ENCODE results near the gene SPEN. TPM values are rescaled to one million over a fixed set of nuclear protein-coding genes. Genes with fewer than 3 reads are reported as not detected.
"Not testable (repeated sequence)": the region's sequence is repeated elsewhere in the genome, so short reads cannot be mapped to it uniquely, and the experiment has no call there.

SPEN gene
- total and polyA plus RNA-seq, 5 donors from 2014 or later: 7.4 to 92.4 (median 8.0) TPM

- DNase-seq (no peak), ATAC-seq (ENCODE audit: low read depth in 2 of 2) (no peak)
- H3K4me3 Mint-ChIP-seq: peak overlapping the region; percentile 87 to 93 (median 88)
- H3K4me1 ChIP-seq (ENCODE audit: control insufficient read depth, insufficient read depth, low read length, poor library complexity, severe bottlenecking): peaks cover 23% of the 10 kb centered on the region
- H3K4me1 Mint-ChIP-seq: peaks cover 15 to 55% (median 36%) of the 10 kb centered on the region in 4 donors
- H3K4me3 ChIP-seq (ENCODE audit: low read depth, low read length): peak overlapping the region; percentile 81
- no peaks in the 10 kb centered on the region for H3K9me3 ChIP-seq (ENCODE audit: control insufficient read depth in 2 of 2, low read length in 2 of 2)
- peaks cover 14% of the 10 kb centered on the region for H3K27me3 Mint-ChIP-seq
- peaks cover 22% of the 10 kb centered on the region for H3K36me3 ChIP-seq (ENCODE audit: control insufficient read depth, insufficient read depth, low read length)
- H3K27me3 ChIP-seq (ENCODE audit: control insufficient read depth, insufficient read depth, low read length): no peaks in the 10 kb centered on the region
- peak overlapping the region; percentile 77 for H3K27ac ChIP-seq (ENCODE audit: insufficient read depth, low read length, poor library complexity, severe bottlenecking)
- H3K36me3 Mint-ChIP-seq: peaks cover 20% of the 10 kb centered on the region
- H3K9me3 Mint-ChIP-seq: peaks cover 0 to 2% (median 0%) of the 10 kb centered on the region in 7 donors
- peak overlapping the region; percentile 53 to 90 (median 82) for H3K27ac Mint-ChIP-seq
Measured at GRCh38 chr1:15974855-15975254, 127.3 kb downstream of the SPEN start.

DNA sequence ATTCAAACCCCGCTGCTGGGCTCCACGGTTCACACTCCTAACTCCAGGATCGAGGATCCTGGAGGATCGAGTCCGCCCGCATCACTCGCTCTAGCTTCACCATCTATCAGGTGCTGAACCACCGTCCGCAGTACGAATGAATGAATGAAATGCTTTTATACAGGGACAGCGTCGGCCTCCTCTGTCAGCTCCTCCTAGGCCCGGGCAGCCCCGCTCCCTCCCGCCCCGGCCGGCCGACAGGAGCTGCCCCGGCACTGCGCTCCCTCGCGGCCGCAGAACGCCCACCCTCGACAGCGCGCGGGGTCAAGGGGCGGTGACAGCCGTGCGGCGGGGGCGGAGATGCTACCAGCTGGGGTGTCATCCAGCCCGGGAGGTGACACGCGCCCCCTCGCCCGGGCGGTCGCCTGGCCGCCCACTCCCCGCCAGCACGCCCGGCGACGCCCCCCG is 127.9 kb downstream of the SPEN start:
- H3K27ac ChIP-seq (ENCODE audit: insufficient read depth, low read length, poor library complexity, severe bottlenecking): peak overlapping the region; percentile 77
- H3K27me3 ChIP-seq (ENCODE audit: control insufficient read depth, insufficient read depth, low read length): no peaks in the 10 kb centered on the region
- H3K9me3 Mint-ChIP-seq: peaks cover 0 to 2% (median 0%) of the 10 kb centered on the region in 7 donors
- ATAC-seq (ENCODE audit: low read depth in 2 of 2) (peak; percentile 51), DNase-seq (peak in 2 of 3 donors; percentile 58 to 69)
- H3K4me3 ChIP-seq (ENCODE audit: low read depth, low read length): peak overlapping the region; percentile 81
- peaks cover 23% of the 10 kb centered on the region for H3K4me1 ChIP-seq (ENCODE audit: control insufficient read depth, insufficient read depth, low read length, poor library complexity, severe bottlenecking)
- peak overlapping the region; percentile 87 to 93 (median 88) for H3K4me3 Mint-ChIP-seq
- peaks cover 11 to 50% (median 34%) of the 10 kb centered on the region in 4 donors for H3K4me1 Mint-ChIP-seq
- H3K9me3 ChIP-seq (ENCODE audit: control insufficient read depth in 2 of 2, low read length in 2 of 2): no peaks in the 10 kb centered on the region
- peaks cover 14% of the 10 kb centered on the region for H3K27me3 Mint-ChIP-seq
- H3K27ac Mint-ChIP-seq: peak overlapping the region; percentile 69 to 90 (median 82)
- peaks cover 18% of the 10 kb centered on the region for H3K36me3 ChIP-seq (ENCODE audit: control insufficient read depth, insufficient read depth, low read length)
- H3K36me3 Mint-ChIP-seq: peaks cover 16% of the 10 kb centered on the region

DNA sequence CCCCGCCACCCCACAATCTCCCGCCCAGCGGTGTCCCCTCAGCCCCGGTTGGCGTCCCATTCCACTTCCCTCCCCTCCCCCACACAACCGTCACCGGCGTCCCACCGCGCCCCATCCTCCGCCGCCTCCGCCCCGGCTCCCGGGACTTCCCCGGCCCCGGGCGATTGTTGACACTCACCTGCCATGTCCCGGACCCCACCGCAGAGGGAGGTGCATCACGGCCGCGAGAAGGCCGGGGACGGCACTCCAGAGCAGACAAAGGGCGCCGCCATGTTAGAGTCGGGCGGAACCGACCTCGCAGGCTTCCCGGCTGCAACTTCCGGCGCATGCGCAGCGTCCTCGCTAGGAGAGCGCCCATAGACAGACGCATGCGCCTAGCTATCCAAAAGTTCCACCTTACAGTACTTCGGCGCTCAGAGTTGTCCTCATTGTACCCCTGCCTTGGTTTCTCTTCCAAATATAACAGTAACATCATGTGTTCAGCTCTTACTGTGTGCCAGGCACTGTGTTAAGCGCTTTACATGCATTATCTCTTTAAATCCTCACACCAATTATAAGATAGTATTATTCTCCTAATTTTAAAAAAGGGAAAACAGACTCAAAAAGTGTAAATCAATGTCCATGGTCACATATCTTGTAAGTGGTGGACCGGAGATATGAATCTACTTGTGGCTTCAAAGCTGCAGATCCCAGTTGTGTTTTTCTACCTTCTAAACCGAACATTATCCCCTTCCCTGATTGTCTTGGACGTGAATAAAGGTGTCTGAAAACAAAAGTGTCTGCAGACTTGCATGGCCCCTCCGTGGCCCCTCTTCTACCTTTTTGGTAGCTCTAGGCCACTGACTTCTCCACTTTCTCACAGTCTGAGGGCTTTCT is 128.5 kb downstream of the SPEN start, which contains the start of gene ZBTB17:
Gene ZBTB17 (minus strand): TSS at position 297 of the 876 bp plus-strand sequence. CDS start 27,606 bp downstream, outside the sequence.
- H3K4me1 Mint-ChIP-seq: peaks cover 11 to 47% (median 34%) of the 10 kb centered on the region in 4 donors

DNA sequence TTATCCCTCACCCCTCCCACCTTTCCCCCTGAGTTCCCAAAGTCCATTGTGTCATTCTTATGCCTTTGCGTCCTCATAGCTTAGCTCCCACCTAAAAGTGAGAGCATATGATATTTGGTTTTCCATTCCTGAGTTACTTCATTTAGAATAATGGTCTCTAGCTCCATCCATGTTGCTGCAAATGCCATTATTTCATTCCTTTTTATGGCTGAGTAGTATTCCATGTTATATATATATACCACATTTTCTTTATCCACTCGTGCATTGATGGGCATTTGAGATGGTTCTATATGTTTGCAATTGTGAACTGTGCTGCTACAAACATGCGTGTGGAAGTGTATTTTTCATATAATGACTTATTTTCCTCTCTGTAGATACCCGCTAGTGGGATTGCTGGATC is 130.4 kb downstream of the SPEN start:
- Mint-ChIP-seq H3K4me3 (peak overlapping the region in 2 of 4 donors; percentile 3 to 50), H3K4me1 (peaks cover 11 to 34% (median 23%) of the 10 kb centered on the region in 4 donors), H3K27me3 (peaks cover 21% of the 10 kb centered on the region)
- not testable (repeated sequence) for H3K9me3 Mint-ChIP-seq; H3K27ac ChIP-seq (ENCODE audit: insufficient read depth, low read length, poor library complexity, severe bottlenecking); H3K27me3 ChIP-seq (ENCODE audit: control insufficient read depth, insufficient read depth, low read length); H3K27ac Mint-ChIP-seq; ATAC-seq (ENCODE audit: low read depth in 2 of 2); DNase-seq; H3K4me3 ChIP-seq (ENCODE audit: low read depth, low read length); H3K36me3 ChIP-seq (ENCODE audit: control insufficient read depth, insufficient read depth, low read length); H3K9me3 ChIP-seq (ENCODE audit: control insufficient read depth in 2 of 2, low read length in 2 of 2); H3K36me3 Mint-ChIP-seq
- H3K4me1 ChIP-seq (ENCODE audit: control insufficient read depth, insufficient read depth, low read length, poor library complexity, severe bottlenecking): peaks cover 18% of the 10 kb centered on the region

More for the DNA sequence above, 128.5 kb downstream of the SPEN start, which contains the start of gene ZBTB17:
- no peaks in the 10 kb centered on the region for H3K9me3 ChIP-seq (ENCODE audit: control insufficient read depth in 2 of 2, low read length in 2 of 2)
- Mint-ChIP-seq H3K27ac (peak within 1 kb of the TSS; percentile 71 to 93 (median 82)), H3K36me3 (peaks cover 16% of the 10 kb centered on the region), H3K27me3 (peaks cover 17% of the 10 kb centered on the region), H3K4me3 (peak within 1 kb of the TSS; percentile 89 to 99 (median 94)), H3K9me3 (peaks cover 0 to 2% (median 0%) of the 10 kb centered on the region in 7 donors)
- H3K4me1 ChIP-seq (ENCODE audit: control insufficient read depth, insufficient read depth, low read length, poor library complexity, severe bottlenecking): peaks cover 23% of the 10 kb centered on the region
- DNase-seq: peak; percentile 93 to 95 (median 94)
- H3K4me3 ChIP-seq (ENCODE audit: low read depth, low read length): peak within 1 kb of the TSS; percentile 81
- ATAC-seq (ENCODE audit: low read depth in 2 of 2): peak; percentile 89 to 95
- no peaks in the 10 kb centered on the region for H3K27me3 ChIP-seq (ENCODE audit: control insufficient read depth, insufficient read depth, low read length)
- H3K36me3 ChIP-seq (ENCODE audit: control insufficient read depth, insufficient read depth, low read length): peaks cover 18% of the 10 kb centered on the region
- H3K27ac ChIP-seq (ENCODE audit: insufficient read depth, low read length, poor library complexity, severe bottlenecking): peak within 1 kb of the TSS; percentile 77

- peaks cover 0 to 1% (median 0%) of the 10 kb centered on the region in 7 donors for H3K9me3 Mint-ChIP-seq
- no peak overlapping the region for H3K27ac ChIP-seq (ENCODE audit: insufficient read depth, low read length, poor library complexity, severe bottlenecking)
- no peaks in the 10 kb centered on the region for H3K9me3 ChIP-seq (ENCODE audit: control insufficient read depth in 2 of 2, low read length in 2 of 2)
- no peak overlapping the region for H3K27ac Mint-ChIP-seq
- H3K4me1 Mint-ChIP-seq: peaks cover 0 to 3% (median 1%) of the 10 kb centered on the region in 4 donors
- peaks cover 29% of the 10 kb centered on the region for H3K27me3 Mint-ChIP-seq
- no peaks in the 10 kb centered on the region for H3K4me1 ChIP-seq (ENCODE audit: control insufficient read depth, insufficient read depth, low read length, poor library complexity, severe bottlenecking)
- no peaks in the 10 kb centered on the region for H3K36me3 Mint-ChIP-seq
- no peaks in the 10 kb centered on the region for H3K27me3 ChIP-seq (ENCODE audit: control insufficient read depth, insufficient read depth, low read length)
- no peak overlapping the region for H3K4me3 ChIP-seq (ENCODE audit: low read depth, low read length)
- no peak overlapping the region for H3K4me3 Mint-ChIP-seq
- H3K36me3 ChIP-seq (ENCODE audit: control insufficient read depth, insufficient read depth, low read length): no peaks in the 10 kb centered on the region
- no peak for DNase-seq
- no peak for ATAC-seq (ENCODE audit: low read depth in 2 of 2)
Measured at GRCh38 chr1:15981679-15982078, 134.2 kb downstream of the SPEN start.

GRCh38 chr1:15983275-15983674 is 135.8 kb downstream of the SPEN start:
- ATAC-seq (ENCODE audit: low read depth in 2 of 2): no peak
- no peaks in the 10 kb centered on the region for H3K36me3 ChIP-seq (ENCODE audit: control insufficient read depth, insufficient read depth, low read length)
- Mint-ChIP-seq H3K36me3 (no peaks in the 10 kb centered on the region), H3K4me3 (no peak overlapping the region), H3K27ac (no peak overlapping the region), H3K4me1 (no peaks in the 10 kb centered on the region), H3K27me3 (peaks cover 39% of the 10 kb centered on the region), H3K9me3 (peaks cover 0 to 1% (median 0%) of the 10 kb centered on the region in 7 donors)
- H3K4me3 ChIP-seq (ENCODE audit: low read depth, low read length): no peak overlapping the region
- DNase-seq: no peak
- no peaks in the 10 kb centered on the region for H3K4me1 ChIP-seq (ENCODE audit: control insufficient read depth, insufficient read depth, low read length, poor library complexity, severe bottlenecking)
- no peaks in the 10 kb centered on the region for H3K27me3 ChIP-seq (ENCODE audit: control insufficient read depth, insufficient read depth, low read length)
- no peak overlapping the region for H3K27ac ChIP-seq (ENCODE audit: insufficient read depth, low read length, poor library complexity, severe bottlenecking)
- H3K9me3 ChIP-seq (ENCODE audit: control insufficient read depth in 2 of 2, low read length in 2 of 2): no peaks in the 10 kb centered on the region

DNA sequence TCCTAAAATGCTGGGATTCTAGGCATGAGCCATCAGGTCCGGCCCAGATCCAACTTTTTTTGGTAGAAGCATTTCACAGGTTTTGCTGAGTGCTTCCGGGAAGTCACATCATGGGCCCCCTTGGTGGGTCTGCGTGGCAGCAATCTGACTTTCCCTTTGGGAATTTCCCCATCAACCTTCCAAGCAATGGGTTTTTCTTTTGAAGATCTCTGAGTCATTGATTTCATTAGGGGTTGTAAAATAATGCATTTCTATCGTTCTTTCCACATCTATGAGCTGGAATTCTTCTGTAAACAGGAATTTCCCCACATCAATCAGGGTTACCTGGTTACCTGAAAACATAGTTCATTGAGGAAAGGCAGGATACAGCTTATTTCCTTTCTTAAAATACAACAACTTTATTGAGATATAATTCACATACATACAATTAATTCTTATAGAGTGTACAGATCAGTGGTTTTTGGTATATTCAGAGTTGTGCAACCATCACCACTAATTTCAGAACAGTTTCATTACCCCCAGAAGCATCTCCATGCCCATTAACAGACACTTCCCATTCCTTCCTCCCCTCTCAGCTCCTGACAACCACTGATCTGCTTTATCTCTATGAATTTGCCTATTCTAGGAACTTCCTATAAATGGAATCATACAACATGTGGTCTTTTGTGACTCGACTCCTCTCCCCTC is 138.2 kb downstream of the SPEN start:
- no peaks in the 10 kb centered on the region for H3K36me3 Mint-ChIP-seq
- peaks cover 0 to 1% (median 0%) of the 10 kb centered on the region in 7 donors for H3K9me3 Mint-ChIP-seq
- H3K27me3 Mint-ChIP-seq: peaks cover 34% of the 10 kb centered on the region
- Histone ChIP-seq H3K36me3 (ENCODE audit: control insufficient read depth, insufficient read depth, low read length) (no peaks in the 10 kb centered on the region), H3K4me1 (ENCODE audit: control insufficient read depth, insufficient read depth, low read length, poor library complexity, severe bottlenecking) (no peaks in the 10 kb centered on the region), H3K9me3 (ENCODE audit: control insufficient read depth in 2 of 2, low read length in 2 of 2) (no peaks in the 10 kb centered on the region), H3K27me3 (ENCODE audit: control insufficient read depth, insufficient read depth, low read length) (no peaks in the 10 kb centered on the region), H3K27ac (ENCODE audit: insufficient read depth, low read length, poor library complexity, severe bottlenecking) (no peak overlapping the region), H3K4me3 (ENCODE audit: low read depth, low read length) (no peak overlapping the region)
- DNase-seq (no peak), ATAC-seq (ENCODE audit: low read depth in 2 of 2) (no peak)
- H3K27ac Mint-ChIP-seq: peak overlapping the region in 1 of 3 donors; percentile 43
- no peak overlapping the region for H3K4me3 Mint-ChIP-seq
- H3K4me1 Mint-ChIP-seq: no peaks in the 10 kb centered on the region
